HG03460 (cell line): Measurements from ENCODE around the gene PLCXD3.

Source experiments
- ATAC-seq: cut with Tn5 transposase; IDR thresholded peaks from one replicate; pipeline ENCODE4 v1.9.1; 2021; ENCODE audit not compliant: unreplicated experiment

Gene PLCXD3

GRCh38 chr5:41510176-41510831 is at the start of gene PLCXD3:
TSS of gene PLCXD3 (minus strand) at chr5:41510601. CDS start at chr5:41510526, 75 bp downstream.
- no peak for ATAC-seq

GRCh38 chr5:41559184-41559583 is 48.8 kb upstream of the PLCXD3 start:
- ATAC-seq: no peak

GRCh38 chr5:41558295-41558694 is 47.9 kb upstream of the PLCXD3 start:
- no peak for ATAC-seq

GRCh38 chr5:41547991-41548390 is 37.6 kb upstream of the PLCXD3 start:
- no peak for ATAC-seq

GRCh38 chr5:41542183-41542582 is 31.8 kb upstream of the PLCXD3 start:
- ATAC-seq: no peak

- ATAC-seq: no peak
These were observed 29.1 kb upstream of the PLCXD3 start for GRCh38 chr5:41539454-41539853.

- ATAC-seq: no peak
These were observed 27.2 kb upstream of the PLCXD3 start for GRCh38 chr5:41537581-41537980.

- ATAC-seq: no peak
These were observed 22.1 kb upstream of the PLCXD3 start for GRCh38 chr5:41532485-41532884.

- no peak for ATAC-seq
These were observed 16.9 kb upstream of the PLCXD3 start for GRCh38 chr5:41527201-41527779.

GRCh38 chr5:41526699-41527098 is 16.3 kb upstream of the PLCXD3 start:
- ATAC-seq: no peak

GRCh38 chr5:41524174-41524573 is 13.8 kb upstream of the PLCXD3 start:
- no peak for ATAC-seq

GRCh38 chr5:41522193-41522786 is 11.9 kb upstream of the PLCXD3 start:
- ATAC-seq: no peak

- no peak for ATAC-seq
These were observed 9.4 kb upstream of the PLCXD3 start for GRCh38 chr5:41519801-41520200.

GRCh38 chr5:41517909-41518308 is 7.5 kb upstream of the PLCXD3 start:
- ATAC-seq: no peak

- ATAC-seq: no peak
These were observed 840 bp upstream of the PLCXD3 start for GRCh38 chr5:41511241-41511640.

GRCh38 chr5:41509399-41510175 is 814 bp downstream of the PLCXD3 start:
- ATAC-seq: no peak

GRCh38 chr5:41508696-41509398 is 1.6 kb downstream of the PLCXD3 start:
- no peak for ATAC-seq

GRCh38 chr5:41508186-41508585 is 2.2 kb downstream of the PLCXD3 start:
- ATAC-seq: no peak

GRCh38 chr5:41507501-41507900 is 2.9 kb downstream of the PLCXD3 start:
- ATAC-seq: no peak

- ATAC-seq: no peak
These were observed 6.5 kb downstream of the PLCXD3 start for GRCh38 chr5:41503860-41504259.

GRCh38 chr5:41503310-41503709 is 7.1 kb downstream of the PLCXD3 start:
- ATAC-seq: no peak
